GM19025 (cell line): Measurements from ENCODE around the gene SNX5.
A peak's percentile ranks its signal among the peaks of the same experiment; 100 is the strongest.

Experiments
- ATAC-seq: cut with Tn5 transposase; IDR thresholded peaks from one replicate; pipeline ENCODE4 v1.9.1; 2021; ENCODE audit warnings: mild to moderate bottlenecking, low read depth, moderate library complexity; ENCODE audit not compliant: unreplicated experiment

SNX5 gene

GRCh38 chr20:17993546-17993945 is 25.0 kb upstream of the SNX5 start:
- no peak for ATAC-seq

GRCh38 chr20:17992847-17993513 is 24.4 kb upstream of the SNX5 start:
- ATAC-seq, result no peak

DNA sequence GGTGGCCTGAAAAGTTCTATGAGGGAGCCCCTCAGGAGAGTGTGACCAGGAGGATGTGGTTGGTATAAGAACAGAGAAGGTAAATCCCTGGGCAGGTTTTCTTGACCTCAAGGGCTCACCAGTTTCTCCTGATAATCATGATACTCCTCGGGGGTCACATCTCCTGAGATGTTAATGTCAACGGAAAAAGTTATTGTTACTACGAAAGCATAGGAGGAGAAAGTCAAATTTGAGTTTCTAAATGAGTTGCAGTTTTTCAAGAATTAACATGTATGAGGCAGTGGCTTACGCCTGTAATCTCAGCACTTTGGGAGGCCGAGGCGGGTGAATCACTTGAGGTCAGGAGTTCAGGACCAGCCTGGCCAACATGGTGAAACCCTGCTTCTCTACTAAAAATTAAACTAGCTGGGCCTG is 23.6 kb upstream of the SNX5 start:
- peak; percentile 63 for ATAC-seq

- no peak for ATAC-seq
Observed at GRCh38 chr20:17990278-17990972, 21.8 kb upstream of the SNX5 start.

- no peak for ATAC-seq
Observed at GRCh38 chr20:17987988-17988387, 19.4 kb upstream of the SNX5 start.

GRCh38 chr20:17985388-17986018 is 16.9 kb upstream of the SNX5 start:
- ATAC-seq, result no peak

DNA sequence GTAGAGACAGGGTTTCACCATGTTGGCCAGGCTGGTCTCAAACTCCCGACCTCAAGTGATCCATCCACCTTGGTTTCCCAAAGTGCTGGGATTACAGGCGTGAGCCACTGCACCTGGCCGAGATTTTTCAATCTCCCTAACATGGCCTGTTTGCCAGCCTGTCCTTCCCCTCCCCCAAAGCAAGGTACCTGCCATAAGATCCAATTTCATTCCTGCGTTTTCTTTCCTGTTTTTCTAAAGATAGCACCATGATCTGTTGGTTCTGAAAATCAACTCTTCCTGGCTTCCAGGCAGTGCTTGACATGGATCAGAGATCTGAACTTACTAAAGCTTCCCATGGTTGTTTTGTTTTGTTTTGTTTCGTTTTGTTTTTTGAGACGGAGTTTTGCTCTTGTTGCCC is 7.7 kb upstream of the SNX5 start:
- no peak for ATAC-seq

DNA sequence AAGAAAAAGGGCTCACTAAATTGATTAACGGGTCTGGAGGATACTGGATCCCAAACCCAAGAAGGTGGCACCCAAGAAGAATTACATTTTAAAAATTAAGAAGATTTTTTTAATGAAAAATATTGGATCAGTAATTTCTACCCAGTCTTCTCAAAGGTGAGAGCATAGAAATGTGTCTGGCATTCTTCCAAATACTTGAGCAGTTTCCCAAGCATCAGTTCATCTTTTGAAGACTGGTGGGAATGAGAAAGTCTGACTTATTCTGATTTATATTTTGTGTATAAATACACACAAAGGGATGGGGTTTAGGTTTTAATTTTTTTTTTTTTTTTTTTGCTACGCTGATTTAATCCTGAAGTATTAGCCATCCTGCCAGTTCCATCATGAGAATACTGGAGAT is 3.5 kb upstream of the SNX5 start:
- ATAC-seq, result no peak

GRCh38 chr20:17971300-17972013 is 2.9 kb upstream of the SNX5 start:
- no peak for ATAC-seq

GRCh38 chr20:17969884-17970409 is 1.4 kb upstream of the SNX5 start:
- ATAC-seq, result no peak

DNA sequence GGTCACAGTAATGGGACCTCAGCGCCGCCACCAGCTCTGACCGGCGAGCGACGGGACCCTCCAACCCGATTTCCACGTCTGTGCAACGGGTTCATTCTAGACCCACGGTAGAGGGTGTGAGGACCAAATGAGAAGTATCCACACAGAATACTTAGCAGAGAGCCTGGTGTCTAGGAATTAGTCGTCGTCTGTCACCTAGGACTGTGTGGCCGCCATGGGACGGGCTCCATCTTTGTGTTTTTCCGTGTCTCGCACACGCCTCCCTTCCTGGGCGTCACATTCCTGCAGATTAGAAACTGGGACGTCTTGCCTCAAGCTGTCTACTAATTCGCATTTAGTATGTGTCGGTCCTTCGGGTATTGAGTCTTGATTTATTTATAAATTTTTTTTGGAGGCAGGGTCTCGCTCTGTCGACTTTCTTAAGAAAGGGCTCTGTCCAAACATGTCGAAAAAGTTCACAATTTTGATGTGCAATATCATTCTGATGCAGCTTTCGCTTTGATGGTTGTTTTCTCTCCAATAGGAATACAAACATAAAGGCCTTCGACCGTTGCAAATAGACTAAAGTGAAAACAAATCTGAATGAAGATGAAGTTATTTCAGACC is 787 bp upstream of the SNX5 start:
- ATAC-seq, result peak; percentile 5

- ATAC-seq, result peak; percentile 4
Observed at GRCh38 chr20:17967521-17968365, 851 bp downstream of the SNX5 start.

- no peak for ATAC-seq
Observed at GRCh38 chr20:17966432-17967310, 1.9 kb downstream of the SNX5 start.

DNA sequence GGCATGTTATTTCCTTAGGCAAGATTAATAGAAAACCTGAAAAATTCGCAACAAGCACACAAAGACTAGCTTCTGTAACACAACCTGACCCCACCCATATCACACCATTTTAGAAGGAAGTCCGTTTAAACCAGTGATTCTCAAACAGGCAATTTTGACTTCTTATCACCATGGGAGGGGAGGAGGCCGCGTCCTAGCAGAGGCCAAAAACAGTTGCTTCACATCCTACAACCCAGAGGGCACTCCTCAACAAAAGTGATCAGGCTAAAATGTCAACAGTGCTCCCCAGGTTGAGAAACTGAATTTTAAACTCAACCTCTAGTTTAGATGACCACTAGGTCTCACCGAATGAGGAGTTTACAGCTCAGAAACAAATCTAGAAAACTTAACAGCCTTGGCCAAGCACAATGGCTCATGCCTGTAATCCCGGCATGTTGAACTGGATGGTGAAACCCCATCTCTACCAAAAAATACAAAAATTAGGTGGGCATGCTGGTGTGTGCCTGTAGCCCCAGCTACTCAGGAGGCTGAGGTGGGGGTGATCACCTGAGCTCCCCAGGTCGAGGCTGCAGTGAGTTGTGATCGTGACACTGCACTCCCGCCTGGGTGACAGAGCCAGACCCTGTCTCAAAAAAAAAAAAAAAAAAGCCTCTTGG is 3.4 kb downstream of the SNX5 start:
- ATAC-seq, result no peak

- ATAC-seq, result no peak
Observed at GRCh38 chr20:17964632-17965031, 4.0 kb downstream of the SNX5 start.

GRCh38 chr20:17964073-17964472 is 4.5 kb downstream of the SNX5 start:
- no peak for ATAC-seq

DNA sequence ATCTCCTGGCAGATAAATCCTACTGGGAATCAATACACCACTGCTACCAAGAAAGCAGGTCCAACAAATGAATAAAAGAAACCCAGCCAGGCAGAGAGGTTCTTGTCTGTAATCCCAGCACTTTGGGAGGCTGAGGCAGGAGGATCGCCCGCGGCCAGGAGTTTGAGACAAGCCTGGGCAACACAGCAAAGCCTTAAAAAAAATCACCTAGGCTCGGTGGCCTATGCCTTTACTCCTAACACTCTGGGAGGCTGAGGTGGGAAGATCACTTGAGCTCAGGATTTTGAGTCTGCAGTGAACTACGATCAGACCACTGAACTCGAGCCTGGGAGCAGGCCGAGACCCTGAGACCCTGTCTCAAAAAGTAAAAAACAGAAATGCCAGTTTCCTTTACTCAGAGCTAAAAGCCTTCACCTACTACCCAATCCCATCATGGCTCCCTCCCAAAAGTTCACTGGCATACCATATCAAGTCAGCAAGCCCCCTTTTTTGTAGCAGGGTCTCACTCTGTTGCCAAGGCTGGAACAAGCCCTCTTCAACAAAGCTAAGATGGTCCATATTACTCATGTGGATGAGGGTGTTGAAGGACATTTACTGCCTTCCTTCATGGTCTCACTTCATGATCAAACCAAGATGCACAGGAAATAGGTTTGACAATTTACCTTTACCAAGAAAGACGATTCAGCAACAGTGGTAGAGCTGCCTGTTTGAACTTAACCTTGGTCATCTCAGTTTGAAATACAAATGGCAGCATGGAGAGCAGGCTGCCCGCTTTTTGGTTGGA is 5.3 kb downstream of the SNX5 start:
- ATAC-seq, result no peak

DNA sequence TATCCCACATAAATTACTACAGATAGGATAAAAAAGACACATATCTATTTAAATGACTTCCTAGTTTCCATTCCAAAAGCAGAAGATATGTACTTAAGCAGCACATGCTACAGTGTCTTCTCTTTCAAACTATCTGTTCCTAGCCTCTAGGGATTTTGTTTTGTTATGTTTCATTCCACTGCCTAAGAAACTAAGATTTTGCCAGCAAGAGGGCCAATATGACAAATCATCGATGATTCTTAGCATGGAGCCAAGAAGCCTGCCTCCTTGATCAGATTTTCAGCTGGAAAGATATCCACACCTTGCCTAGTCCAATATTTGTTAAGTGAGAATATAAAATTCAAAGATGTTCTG is 7.0 kb downstream of the SNX5 start:
- ATAC-seq, result no peak
